ENCODE results near the gene EID3.
"Not testable (repeated sequence)": the region's sequence is repeated elsewhere in the genome, so short reads cannot be mapped to it uniquely, and the experiment has no call there.

EID3 gene

DNA sequence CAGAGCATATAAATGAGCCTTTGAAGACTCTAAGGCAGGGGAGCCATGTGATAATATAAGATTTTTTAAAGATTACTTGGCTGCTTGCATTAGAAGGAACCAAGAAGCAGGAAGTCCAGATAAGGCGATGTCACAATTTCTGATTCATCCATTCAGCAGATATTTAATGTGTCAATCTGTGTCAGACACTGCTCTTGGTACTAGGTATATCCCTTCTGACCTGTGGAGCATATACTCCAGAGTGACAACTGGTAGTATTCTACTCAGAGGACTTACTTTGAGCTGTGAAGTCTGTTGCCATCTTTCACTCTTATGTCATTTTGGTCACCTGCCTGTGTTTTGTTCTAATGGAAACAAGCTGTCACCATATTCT is 10.7 kb downstream of the EID3 start:
- DNase-seq = no peak

DNA sequence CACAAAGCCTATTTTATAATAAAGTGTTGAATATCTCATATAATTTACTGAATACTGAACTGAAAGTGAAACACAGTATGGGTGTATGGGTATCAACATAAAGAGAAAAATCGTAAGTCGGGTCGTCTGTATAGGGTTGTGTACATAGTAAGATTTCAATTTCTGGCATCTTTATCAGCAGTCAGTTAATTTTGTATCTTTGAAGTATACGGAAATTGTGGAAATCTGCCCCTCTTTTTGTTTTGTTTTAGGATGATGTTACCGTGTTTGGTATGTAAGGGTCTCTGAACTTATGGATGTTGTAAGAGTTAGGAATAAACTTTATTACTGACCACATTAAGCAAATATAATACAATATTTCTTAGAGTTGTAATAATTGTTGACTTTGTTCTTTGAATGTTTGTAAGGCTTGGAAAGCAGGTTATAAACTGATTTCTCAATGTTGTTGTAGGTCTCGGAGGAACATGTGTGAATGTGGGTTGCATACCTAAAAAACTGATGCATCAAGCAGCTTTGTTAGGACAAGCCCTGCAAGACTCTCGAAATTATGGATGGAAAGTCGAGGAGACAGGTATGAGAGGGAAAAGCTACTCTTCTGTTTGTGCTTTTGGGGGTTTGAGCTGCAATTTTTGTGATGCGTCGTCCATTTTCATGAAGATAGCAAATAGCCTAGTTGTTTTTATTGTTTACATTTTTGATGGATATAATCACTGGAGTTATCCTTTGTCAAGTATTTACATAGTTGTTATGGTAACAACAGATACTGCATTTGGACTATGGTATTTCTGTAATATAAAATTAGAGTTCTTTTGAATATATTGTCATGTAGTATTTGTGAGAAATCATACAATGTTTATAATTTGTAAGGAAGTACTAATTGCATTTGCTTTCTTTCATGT is 12.0 kb downstream of the EID3 start:
- no peak for DNase-seq

DNA sequence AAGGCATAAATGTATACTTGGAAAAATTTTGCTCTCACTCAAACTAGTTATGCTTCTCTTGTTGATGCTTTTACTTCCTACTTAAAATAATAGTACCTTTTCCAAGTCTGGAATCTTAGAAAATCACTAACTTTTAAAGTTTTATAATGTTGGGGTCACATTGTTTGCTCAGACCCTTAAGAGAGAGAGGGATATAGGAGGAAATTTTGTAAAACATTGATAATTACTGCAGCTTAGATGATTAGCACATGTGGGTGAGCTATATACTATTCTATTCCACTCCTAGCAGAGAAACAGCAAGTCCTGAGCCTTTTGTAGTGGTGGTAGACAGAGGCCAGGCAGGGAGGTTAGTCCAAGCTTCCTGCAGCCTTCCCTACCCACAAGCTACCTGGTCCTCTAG is 13.4 kb downstream of the EID3 start:
- DNase-seq = no peak

DNA sequence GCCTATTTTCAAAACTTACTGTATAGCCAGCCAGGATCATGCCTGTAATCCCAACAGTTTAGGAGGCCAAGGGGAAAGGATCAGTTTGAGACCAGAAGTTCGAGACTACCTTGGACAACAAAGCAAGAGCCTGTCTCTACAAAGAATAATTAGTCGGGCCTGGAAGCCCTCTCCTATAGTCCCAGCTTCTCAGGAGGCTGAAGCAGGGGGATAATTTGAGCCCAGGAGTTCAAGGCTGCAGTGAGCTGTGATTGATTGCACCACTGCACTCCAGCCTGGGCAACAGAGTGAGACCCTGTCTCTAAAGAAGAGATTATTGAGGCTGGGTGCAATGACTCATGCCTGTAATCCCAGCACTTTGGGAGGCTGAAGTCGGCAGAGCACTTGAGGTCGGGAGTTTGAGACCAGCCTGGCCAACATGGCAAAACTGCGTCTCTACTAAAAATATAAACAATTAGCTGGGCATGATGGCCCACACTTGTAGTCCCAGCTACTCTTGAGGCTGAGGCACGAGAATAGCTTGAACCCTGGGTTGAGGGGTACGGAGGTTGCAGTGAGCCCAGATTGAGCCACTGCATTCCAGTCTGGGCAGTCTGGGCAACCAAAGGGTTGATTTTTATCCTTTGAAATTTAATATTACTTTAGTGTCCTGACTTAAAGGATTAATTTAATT is 14.1 kb downstream of the EID3 start:
- no peak for DNase-seq

DNA sequence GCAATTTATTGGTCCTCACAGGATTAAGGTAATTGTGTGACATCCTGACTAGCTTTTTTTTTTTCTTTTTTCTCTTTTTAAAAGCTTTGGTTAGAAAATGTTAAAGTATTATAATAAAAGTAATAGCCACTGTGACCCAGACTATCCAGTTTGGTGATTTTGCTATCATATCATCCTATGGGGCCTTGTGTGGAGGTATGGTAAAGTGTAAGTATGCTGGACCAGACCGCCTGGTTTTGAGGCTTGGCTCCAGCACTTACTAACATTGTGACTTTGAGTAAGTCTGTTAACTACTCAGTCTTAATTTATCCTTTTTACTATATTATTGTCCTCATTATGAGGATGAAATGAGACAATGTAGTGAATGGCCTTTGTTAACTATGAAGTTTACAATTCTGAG is 15.5 kb downstream of the EID3 start:
- no peak for DNase-seq

DNA sequence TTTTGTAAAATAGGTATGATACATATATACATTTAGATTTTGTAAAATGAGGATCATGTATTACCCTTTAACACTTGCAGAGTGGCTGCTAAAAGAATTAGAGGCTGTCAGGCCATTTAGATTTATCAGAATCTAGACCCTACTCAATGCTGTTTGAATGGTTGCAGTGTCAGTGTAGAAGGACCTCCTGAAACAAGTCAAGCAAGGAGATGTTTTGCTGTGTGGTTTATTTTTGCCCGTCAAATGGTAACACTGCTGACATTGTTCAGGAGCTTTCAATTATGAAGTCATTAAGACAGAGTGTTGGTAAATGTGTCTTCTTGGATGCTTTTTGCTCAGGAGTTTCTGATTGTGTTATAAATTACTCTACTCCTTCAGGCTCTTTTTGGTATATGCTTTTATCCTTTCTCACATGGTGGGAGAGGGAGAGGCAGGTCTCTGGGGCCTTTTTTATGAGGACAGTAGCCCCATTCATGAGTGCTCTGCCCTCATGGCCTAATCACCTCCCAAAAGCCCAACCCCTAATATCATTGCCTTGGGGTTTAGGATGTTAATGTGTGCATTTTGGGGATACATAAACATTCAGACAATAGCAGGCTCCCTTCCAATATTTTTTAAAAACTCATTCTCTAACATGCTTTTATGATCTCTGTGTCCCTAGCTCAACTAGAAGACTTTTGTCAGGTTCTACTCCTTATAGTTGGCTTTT is 16.5 kb downstream of the EID3 start:
- no peak for DNase-seq

DNA sequence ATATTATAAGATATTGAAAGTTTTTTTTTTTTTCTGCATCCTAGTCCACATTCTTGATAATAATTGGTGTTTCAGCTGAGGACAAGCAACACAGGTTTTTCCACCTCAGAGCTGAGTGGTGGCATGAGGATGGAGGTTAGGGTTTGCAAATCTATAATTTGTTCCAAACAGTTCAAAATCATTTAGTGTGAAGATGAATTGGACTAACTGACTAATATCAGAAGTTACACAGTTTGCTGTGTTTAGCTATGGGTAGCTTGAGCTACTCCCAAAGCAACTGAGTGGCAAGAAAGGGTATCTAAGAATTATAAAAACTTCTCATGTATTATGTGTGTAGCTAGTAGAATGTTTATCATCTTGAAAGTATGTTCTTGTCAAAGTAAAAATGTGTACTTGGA is 17.1 kb downstream of the EID3 start:
- no peak for DNase-seq

DNA sequence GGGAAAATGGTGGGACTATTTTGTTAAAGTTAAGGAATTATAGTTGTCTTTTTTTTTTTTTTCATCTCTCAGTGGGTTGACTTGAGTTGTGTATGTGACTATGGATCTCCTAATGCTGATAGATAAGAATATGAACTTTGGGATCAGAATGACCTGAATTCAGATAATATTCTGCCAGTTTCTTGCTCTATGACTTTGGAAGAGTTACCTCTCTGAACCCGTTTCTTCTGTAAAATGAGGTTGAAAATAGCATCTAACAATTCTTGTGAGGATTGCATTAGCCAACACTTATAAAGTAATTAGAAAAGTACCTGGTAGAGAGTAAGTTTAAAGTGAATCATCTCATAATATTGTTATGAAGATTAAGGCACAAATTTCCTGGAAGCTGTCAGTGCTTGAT is 18.4 kb downstream of the EID3 start:
- DNase-seq = no peak

DNA sequence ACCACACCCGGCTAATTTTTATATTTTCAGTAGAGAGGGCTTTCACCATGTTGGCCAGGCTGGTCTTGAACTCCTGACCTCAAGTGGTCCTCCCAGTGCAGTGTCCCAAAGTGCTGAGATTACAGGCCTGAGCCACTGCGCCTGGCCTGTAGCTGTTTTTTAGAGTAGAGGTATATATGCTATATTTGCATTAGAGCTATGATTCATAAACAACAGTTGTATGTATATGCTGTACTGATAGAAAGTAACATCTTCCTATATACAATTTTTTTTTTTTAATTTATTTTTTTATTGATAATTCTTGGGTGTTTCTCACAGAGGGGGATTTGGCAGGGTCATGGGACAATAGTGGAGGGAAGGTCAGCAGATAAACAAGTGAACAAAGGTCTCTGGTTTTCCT is 19.0 kb downstream of the EID3 start:
- not testable (repeated sequence) for DNase-seq

DNA sequence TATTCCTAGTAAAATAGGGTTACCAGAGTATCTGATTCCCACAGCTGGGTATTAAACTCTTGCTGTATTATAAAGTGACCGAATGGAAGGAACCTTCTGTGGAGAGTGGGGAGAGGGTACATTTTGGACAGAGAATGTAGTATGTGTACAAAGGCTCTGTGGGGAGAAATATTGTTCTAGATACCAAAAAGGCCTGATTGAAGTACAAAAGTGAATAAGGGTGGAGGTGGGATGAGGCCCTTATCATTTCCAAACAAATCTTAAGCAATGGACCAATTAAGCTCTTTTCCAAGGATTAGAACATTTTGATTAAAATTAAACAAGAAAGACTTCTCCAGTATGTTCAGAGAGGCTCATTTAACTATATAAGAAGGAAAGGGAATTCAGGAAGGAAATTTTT is 20.4 kb downstream of the EID3 start:
- DNase-seq = no peak

DNA sequence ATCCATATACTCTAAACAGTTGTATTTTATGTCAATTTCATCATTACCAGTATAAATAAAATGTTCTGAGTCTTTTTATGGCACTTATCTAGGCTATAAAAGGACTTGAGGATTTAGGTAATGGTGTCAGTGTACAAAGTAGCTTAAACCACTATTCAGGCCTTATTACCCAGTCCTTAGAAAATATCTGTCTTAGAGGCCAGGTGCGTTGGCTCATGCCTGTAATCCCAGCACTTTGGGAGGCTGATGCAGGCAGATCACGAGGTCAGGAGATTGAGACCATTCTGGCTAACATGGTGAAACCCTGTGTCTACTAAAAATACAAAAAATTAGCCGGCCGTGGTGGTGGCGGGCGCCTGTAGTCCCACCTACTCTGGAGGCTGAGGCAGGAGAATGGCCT is 24.7 kb downstream of the EID3 start:
- not testable (repeated sequence) for DNase-seq

DNA sequence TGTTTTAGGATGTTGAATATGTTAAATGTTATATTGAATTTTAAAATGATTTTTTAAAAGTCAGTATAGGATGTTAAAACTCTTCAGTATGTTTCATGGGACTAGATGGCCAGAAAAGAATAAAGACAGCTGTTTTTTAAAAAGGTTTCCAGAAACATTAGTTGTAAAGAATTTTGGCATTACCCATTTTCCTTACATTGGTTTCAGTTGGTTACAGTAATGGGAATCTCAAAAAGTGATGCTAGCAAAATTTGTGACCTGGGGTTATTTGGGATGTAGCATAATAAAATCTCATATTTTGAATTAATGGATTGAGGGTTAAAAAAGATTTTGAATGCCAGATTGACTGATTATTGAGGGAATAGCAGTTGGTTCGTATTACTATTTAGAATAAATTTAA is 25.3 kb downstream of the EID3 start:
- no peak for DNase-seq

DNA sequence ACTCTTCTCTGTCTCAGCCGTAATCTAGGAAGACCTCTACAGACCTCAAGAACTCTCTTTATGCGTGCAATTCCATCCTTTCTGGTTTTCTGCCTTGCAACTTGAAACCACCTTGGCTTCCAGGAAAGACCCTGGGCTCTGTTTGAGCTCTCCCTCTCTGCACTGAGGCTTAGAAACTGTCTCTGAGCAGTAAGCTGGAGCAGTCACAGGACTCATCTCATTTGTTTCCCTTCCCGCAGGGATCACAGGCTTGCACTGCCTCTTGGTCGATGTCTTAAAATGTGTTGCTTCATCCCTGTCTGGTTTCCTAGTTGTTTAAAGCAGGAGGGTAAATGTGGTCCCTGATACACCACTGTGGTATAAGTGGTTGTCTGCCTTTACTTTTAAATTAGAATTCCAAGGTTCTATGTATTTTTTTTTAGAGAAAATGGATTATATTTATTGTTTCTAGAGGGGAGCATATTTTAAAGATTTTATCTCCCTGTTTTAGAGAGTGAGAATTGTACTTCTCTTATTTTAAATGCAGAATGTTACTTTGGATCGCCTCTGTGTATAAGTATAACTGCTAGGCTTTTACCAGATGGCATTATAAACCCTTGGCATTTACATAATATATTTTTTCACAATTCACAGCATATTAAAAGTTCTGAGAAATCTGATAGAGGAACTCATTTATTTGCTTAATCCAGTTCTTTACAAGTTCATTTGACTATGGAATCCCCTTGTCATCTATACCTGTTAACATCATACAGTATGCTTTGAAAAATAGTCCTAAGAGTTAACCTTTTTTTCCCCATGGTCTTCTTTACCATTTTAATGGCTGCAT is 26.4 kb downstream of the EID3 start:
- no peak for DNase-seq

DNA sequence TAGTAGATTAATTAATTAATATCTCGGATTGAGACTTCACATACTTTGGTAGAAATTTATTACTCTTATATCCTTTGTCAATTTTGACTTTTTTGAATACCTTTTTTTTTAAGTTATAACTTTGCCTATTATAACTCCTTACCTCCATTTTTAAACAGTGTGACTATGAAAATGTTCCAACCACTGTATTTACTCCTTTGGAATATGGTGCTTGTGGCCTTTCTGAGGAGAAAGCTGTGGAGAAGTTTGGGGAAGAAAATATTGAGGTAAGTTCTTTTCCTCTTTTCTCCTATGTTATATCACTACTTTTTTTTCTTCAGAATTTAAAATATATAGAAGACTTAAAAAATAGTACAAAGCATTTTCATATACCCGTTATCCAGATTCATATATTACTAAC is 27.8 kb downstream of the EID3 start:
- DNase-seq = no peak

DNA sequence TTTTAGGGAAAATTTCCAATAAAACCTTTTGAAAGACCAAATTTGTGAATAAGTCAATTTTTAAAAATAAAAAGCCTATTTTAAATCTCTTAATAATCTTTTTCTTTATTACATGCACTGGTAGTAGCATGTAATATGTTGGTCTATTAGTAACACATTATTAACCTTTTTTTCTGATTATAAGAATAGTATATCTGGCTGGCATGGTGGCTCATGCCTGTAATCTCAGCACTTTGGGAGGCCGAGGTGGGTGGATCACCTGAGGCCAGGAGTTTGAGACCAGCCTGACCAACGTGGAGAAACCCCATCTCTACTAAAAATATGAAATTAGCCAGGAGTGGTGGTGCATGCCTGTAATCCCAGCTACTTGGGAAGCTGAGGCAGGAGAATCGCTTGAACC is 28.7 kb downstream of the EID3 start:
- not testable (repeated sequence) for DNase-seq

DNA sequence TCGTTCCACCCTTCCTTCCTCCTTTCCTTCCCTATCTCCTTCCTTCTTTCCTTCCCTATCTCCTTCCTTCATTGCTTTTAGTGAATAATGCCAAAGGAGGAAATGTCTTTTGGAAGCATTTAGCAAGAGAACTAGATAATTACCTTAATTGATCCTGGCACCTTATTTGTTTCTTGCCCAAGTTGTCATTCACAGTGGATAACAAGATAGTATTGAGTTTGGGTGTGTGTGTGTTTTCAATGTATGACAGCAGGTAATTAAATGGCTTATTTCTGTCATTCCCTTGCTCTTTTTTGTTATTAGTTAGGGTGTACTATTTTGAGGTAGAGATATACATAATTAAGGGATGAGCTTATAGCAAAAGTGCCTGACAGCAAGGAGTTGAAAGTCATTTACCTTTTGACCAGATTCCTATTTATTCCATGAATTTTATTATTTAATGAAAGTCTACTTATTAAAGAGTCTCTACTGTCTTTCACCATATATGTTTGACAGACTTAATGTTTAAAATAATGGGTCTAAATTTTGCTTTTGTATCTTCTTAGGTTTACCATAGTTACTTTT is 30.2 kb downstream of the EID3 start:
- no peak for DNase-seq

DNA sequence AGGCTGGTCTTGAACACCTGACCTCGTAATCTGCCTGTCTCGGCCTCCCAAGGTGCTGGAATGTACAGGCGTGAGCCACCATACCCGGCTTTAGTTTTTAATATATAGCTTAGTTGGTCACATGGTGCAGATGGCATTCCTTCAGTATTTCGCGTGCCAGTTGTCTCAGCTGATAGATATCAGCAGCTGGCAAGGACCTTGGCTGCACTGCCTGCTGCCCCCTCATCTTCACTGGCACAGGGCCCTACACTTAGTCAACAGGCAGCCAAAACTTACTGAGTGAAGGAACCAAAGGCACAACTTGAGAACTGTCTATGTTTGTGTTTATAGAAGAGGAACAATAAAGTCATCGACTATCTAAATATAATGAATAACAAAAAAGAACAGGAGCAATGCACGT is 31.0 kb downstream of the EID3 start:
- no peak for DNase-seq

DNA sequence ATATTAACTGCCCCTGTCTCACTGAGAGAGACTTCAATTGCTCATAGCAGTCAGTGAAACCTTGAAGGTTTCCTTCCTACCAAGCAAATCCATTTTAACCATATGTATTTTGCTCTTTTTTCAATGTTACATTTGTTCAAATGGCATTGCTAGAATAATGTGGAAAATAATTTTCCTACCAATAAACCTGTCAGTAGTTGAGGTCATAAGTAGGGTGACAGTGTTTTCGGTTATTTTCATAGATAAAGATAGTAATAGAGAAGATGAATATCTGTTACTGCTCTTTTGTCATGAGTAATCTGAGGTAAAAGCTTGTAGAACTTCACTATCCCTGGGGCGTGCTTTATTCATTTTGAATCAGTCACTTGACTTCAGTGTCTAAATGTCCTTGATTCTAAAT is 32.6 kb downstream of the EID3 start:
- no peak for DNase-seq

DNA sequence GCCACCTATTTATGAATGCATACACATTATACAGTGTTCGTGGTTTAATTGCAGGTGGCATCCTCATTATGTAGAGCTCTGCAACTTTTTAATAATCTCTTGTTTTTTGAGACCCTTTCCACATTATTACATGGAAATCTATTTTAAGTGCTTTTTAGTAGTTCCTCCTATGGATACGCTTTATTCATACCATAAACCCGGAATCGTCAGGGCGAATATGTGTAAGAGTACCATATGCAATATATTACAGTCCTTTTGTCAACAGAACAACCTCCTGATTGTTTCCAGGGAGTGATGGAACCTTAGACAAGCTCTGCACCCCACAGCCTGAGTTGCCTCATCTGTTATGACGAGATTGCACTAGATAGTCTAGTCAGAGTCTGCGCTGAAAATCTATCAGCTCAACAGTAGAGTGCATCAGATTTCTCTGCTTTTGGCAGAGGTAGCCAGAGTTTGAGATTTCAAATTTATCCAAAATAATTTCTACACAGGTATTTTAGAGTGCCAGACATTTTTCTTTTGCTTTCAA is 33.6 kb downstream of the EID3 start:
- DNase-seq = no peak

DNA sequence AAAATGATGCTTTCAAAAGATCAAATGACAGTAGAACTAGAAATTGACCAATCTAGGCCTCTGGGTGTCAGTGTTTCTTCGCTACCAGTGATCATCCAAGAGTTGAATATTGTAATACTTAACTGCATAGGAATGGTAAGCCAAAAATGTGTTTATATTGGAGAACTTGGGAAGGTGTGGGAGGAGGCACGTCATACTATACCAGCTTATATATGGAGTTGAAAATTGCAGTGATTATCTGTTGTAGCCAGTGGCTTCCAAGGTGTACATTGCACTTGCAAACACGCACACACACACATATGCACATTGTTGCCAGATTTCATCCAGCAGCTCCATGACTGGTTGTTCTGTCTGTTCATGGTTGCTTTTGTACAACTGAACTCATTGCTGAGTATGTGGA is 36.1 kb downstream of the EID3 start:
- DNase-seq = no peak

DNA sequence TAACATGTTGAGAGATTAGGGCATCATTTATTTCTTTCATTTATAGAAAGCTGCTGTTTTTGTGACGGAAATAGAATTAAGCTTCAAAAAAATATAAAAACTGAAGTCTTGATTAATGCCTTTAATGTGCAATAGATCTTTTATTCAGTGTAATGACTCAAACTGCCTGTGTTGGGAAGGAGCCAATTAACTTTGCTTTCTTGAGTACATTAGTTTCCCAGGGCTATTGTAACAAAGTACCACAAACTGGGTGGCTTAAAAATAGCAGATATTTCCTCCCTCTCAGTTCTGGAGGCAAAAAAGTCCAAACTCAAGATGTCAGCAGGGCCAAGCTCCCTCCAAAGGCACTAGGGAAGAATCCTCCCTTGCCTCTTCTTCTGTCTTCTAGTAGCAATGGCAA is 36.6 kb downstream of the EID3 start:
- DNase-seq = no peak

DNA sequence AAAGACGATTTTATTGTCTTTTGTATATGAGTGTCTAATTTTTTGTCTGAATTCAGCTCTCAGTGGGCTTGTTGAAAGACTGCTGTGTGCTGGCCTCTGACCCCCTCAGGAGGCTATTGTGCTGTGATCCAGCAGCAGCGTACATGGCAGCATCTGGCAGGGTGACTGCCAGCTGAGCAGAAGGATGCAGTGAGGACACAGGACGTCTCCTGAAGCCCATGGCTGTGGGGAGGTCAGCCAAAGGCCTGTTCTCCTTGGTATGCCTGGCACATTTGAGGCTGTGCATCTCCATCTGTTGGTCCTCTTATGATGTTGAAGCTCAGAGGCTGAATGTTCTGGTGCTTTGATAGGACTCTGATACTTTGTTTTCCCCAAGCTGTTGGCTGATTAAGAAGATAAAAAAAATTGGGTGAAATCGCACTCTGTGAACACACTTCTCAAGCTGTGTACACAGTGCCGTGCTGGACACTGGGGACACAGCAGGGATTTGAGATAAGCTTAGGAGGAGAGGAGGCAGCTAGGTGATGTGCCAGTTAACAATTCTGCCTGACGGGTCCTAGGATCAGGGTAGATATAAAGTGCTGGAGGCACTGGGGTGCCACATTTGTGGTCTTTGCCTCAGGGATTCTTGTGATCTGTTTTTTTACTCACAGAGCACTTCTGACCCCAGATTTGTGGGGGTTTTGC is 37.5 kb downstream of the EID3 start:
- no peak for DNase-seq

All from femur (tissue), 1 donor.